Left renal pelvis (tissue), 4 donors: ENCODE data around the gene DCDC2. TPM values are rescaled to one million over a fixed set of nuclear protein-coding genes. Genes with fewer than 3 reads are reported as not detected.
A peak's percentile ranks its signal among the peaks of the same experiment; 100 is the strongest.
"Not testable (repeated sequence)": the region's sequence is repeated elsewhere in the genome, so short reads cannot be mapped to it uniquely, and the experiment has no call there.

ENCODE experiments used
- DNase-seq, 4 donors: peaks; one replicate each; pipeline ENCODE4 v3.0.0-alpha.2; 2013; ENCODE audit warnings: low read depth in 4 of 4, low spot score in 3 of 4
- polyA plus RNA-seq, 4 donors: library from polyadenylated mRNA; unstranded; fragments of 120-200 nt; gene quantifications; one replicate each; pipeline ENCODE4 v1.2.1, GENCODE V29; 2013; ENCODE audit not compliant: insufficient read length in 4 of 4

Gene DCDC2
- polyA plus RNA-seq, 4 donors = 1.6 to 133 (median 114) TPM

DNA sequence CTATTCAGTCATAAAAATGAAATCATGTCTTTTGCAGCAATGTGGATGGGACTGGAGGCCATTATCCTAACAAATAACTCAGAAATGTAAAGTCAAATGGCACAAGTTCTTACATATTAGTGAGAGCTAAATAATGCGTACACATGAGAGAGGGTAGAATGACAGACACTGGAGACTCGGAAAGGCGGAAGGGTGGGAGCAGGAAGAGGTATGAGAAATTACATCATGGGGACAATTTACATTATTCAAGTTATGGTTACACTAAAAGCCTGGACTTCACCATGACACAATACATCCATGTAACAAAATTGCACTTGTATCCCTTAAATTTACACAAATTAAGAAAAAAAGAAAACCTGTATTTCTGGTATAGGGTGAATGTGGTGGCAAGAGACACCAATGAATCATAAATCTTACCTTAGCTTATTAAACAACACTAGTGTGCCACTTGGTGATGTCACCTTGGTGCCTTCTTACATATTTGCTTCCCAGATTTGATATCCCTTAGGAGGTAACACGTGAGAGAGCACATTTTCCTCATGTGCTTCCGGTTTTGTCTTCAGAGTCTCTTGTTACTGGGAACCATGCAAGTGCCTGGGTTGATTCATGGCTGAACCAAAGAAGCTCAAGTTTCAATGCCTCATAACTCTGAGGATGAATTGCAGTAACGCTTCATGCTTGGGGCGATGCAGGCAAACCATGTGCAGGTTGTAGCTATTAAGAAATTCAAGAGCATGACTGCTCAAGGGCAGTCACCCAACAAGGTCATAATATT is 84.6 kb downstream of the DCDC2 start:
- DNase-seq = peak in 2 of 4 donors; percentile 38 to 71

DNA sequence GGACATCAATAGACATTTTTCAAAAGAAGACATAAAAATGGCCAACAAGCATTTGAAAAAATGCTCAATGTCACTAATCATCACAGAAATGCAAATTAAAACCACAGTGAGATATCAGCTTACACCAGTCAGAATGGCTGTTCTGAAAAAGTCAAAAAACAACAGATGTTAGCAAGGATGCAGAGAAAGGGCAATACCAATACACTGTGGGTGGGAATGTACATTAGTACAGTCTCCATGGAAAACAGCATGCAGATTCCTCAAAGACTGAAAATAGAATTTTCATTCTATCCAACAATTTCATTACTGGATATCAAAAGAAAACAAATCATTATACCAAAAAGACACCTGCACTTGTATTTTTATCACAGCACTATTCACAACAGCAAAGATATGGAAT is 85.3 kb downstream of the DCDC2 start:
- no peak for DNase-seq

DNA sequence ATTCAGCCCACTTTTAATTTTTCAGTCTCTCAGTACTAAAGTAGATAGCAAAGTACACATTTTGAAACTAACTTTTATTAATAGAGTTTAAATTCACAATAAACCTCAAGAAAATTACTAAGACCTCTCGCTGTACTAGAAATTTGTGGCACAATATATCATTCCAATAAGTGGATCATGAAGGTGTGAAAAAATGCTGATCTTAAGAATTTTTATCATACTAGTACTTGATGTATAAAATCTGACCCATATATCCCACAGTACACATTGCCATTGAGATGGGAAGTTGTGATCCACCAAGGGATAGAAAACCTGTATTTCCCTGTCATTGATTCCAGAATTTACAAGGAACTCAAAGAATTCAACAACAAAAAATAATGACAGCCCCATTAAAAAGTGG is 85.7 kb downstream of the DCDC2 start:
- no peak for DNase-seq

DNA sequence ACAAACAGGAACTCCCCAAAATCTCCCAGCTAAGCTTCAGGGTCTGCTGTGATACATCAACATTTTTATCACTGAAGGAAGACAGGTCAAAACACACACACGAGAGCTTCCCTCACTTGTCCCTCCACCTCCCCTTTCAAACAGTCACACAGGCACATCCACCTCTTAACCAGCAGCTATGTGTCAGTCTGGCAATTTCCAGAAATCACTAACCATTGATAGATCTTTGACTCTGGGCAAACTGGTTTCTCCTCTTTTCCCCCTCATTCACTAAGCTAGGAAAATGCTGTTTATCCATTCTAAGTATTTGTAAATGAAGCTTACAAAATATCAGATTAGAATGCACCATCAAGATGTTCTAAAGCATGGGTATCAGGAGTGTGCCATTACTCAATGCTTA is 87.8 kb downstream of the DCDC2 start:
- no peak for DNase-seq

DNA sequence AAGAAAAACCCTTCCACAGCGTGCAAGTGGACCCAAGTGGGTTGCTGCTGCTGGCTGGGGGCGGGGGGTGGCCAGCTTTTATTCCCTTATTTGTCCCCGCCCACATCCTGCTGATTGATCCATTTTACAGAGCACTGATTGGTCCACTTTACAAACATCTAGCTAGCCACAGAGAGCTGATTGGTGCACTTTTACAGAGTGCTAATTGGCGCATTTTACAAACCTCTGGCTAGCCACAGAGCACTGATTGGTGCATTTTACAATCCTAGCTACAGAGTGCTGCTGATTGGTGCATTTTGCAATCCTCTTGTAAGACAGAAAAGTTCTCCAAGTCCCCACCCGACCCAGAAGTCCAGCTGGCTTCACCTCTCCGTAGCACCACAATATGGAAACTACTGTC is 99.6 kb downstream of the DCDC2 start:
- DNase-seq = not testable (repeated sequence)

DNA sequence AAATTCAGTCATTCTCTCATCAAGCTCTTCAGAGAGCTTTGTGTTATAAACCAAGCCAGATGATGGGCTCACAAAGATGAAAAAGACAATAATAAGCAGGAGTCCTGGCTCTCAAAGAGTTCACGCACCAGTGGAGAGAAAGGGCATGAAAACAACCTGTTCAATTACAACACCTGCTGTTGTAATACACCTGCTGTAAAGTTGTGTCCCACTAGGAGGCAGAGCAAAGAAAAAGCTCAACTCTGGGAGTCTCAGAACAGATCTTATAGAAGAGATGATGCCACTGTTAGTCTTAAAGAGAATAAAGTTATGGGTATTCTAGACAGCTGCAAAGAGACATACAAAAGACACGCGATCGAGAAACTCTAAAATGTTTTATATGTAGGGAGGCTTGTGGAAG is 100.6 kb downstream of the DCDC2 start:
- DNase-seq = no peak

DNA sequence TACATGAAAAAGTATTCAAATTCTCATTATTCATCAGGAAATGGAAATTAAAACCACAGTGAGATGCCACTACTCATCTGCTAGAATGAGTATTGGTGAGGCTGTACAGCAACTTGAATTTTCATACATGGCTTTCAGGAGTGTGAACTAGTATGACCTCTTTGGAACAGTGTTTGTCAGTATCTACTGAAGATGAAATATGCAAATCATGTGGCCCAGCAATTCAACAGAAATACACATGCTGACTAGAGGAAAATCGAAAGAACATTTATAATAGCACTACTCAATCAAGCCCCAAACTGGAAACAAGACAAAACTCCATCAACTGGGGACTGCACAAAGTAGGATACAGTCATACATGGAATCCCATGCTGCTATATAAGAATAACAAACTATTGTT is 102.2 kb downstream of the DCDC2 start:
- DNase-seq = no peak

DNA sequence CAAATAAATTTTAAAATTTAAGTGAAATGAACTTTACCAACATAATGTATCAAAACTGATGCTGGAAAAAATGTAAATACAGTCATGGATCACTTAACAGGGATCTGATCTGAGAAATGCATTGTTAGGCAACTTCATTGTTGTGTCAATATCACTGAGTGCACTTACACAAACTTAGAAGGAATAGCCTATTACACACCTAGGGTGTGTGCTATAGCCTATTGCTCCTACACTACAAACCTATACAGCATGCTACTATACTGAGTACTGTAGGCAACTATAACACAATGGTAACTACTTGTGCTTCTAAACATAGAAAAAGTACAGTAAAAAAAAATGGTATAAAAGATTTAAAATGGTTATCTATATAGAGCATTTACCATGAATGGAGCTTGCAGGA is 104.5 kb downstream of the DCDC2 start:
- no peak for DNase-seq

DNA sequence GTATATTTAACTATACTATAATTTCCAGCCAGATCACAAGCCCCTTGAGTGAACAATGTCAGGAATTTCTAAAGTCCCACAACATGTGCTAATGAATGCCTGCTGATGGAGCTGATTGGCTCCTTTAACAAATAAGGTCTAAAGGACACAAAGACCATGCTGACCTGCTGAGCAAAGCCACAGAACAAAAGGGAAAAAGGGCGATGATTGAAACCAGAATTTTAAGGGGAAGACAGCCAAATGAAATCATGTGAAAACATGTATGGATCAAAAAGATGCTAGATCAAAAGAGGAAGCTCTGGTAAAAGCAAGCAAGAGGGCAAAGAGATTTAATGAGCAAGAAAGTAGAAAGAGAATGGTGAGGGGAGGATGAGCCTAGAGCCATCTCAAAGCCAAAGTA is 105.6 kb downstream of the DCDC2 start:
- no peak for DNase-seq

DNA sequence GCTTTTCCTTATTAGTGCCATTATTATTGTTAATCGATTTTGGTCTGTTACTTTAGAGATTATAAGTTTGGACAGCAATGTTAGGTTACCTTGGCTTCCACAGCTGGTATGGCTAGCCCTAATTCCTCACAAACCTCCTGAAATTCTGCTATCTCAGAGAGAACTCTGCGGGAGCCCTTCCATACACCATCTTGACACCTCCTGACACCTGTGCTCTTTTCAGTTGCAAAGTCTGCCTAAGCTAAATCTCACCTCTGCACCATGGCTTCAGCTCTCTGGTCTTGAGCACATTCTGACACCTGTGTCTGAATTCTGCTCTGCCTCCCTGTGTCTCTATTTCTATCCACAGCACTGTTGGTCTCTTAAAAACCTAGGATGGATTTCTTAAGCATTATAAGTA is 106.5 kb downstream of the DCDC2 start:
- no peak for DNase-seq

DNA sequence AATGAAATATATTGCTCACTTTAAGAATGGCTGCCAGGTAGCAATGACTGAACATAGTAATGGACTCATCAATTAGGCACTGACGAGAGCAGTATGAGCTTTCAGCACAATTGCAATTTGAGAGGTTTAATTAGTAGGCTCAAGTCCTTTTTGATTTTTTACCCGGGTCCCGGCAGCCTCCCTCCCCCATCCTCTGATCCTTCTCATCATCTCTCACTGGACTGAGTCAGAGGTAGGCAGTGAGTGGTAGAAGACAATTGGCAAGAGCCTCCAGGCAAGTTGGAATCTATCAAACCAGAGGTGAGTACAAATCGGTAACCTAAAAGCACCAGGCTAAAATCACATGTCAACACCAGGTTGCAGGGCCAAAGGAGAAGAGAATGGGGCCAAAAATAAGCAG is 107.9 kb downstream of the DCDC2 start:
- DNase-seq = no peak

DNA sequence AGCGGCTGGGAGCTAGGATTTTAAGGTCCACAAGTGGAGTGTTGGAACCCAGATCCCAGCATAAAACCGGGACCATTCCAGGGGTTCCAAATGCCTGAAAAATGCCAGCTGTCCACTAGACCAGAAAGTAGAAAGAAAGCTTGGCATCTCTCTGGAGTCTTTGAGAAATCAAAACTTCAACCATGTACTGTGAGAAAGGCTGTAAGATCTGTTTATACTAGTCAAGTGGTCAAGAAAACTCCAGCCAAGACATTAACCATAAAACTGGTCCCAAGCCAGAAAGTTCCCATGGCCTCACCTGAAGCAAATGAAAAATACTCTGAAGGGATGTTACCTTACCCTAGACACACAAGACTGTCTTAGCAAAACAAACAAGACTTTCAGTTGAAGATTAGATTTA is 112.6 kb downstream of the DCDC2 start:
- DNase-seq = no peak

DNA sequence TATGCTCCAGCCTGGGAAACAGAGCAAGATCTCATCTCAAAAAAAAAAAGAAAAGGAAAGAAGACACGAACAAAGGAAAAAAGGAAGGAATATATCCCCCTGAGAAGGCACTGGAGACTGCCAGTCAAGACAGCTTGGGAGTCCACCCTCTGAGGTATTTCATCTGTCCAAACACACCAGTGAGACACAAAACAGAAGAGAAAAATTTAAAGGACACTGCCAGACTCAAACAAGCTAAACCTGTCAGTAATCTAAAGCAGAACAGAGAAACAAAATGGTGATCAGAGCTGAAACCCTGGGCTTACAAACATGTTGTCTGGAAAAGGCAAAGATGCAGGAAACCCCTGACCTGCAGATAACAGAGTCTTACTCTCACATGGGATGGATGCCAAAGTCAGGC is 114.9 kb downstream of the DCDC2 start:
- no peak for DNase-seq

DNA sequence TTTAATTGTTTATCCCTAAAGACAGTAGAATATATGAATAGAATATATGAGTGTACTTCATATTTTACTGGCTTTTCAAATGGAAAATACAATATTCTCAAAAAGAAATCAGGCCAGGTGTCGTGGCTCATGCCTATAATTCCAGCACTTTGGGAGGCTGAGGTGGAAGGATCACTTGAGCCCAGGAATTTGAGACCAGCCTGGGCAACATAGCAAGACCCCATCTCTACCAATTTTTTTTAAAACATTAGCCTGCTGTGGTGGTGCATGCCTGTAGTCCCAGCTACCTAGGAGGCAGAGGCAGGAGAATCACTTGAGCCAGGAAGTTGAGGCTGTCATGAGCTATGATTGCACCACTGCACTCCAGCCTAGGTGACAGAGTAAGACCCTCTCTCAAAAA is 116.1 kb downstream of the DCDC2 start:
- not testable (repeated sequence) for DNase-seq

DNA sequence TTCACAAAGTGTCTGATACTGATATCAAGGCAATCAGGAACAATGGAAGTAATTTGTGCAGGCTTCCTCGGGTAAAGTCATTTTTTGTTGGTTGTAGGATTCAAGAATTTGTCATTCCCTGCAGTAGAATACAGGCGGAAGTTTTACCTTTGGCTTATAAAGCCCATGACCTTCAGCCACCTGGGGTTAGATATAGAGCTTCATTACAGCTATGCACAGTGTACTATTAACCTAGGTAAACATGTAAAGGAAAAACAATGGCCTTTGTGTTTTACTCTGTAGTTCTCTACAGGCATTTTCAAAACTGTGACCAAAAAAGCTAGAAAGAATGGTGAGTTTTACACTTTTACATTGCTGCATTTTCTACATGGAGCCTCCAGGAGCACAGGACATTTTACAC is 116.9 kb downstream of the DCDC2 start:
- DNase-seq = no peak

DNA sequence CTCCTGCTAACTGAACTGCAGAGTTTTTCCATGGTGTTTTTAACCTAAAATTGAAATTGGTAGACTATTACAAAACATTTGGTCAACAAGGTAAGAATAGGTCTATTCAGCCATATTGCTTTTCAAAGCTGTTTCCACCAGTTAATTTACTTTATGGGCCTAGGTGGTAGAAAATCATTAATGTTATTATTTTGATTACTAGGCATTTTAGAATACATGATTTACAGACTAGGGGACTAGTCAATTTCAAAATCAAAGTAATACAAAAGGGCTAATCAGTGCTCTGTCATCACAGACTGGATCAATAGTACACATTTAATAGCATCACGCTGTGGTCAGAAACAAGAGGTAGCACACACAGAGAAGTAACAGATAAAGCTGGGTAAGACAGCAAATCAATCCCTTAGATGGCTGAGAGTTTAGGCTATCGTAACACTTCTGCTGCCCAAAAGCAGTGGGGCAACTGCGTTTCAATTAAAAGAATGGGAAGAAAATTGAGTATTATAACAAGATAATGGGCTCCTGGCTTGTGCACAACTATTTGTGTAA is 117.4 kb downstream of the DCDC2 start:
- DNase-seq = no peak

DNA sequence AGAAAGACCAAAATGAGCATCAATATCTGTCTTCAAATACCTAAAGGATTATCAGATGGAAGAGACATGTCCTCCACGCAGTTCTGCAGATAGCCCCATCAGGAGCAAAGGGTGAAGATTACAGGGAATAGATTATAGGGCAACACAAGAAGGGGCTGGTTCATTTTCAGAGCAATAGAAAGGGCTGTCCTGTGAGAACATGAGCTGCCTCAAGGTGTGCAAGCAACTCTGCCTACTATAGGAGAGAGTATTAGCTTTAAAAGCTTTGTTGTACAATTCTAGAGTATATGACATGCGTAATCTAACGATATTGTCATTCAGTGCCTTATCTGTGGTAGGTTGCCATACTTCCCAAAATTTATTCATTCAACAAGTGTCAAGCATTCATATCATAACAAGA is 119.2 kb downstream of the DCDC2 start:
- no peak for DNase-seq

DNA sequence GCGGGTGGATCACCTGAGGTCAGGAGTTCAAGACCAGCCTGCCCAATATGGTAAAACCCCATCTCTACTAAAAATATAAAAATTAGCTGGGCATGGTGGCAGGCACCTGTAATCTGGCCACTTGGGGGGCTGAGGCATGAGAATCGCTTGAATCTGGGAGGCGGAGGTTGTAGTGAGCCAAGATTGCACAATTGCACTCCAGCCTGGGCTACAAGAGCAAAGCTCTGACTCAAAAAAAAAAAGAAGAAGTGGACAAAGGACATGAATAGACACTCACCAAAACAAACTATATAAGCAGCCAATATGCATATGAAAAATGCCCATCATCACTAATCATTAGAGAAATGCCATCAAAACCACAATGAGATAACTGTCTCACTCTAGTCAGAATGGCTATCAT is 121.1 kb downstream of the DCDC2 start:
- not testable (repeated sequence) for DNase-seq

DNA sequence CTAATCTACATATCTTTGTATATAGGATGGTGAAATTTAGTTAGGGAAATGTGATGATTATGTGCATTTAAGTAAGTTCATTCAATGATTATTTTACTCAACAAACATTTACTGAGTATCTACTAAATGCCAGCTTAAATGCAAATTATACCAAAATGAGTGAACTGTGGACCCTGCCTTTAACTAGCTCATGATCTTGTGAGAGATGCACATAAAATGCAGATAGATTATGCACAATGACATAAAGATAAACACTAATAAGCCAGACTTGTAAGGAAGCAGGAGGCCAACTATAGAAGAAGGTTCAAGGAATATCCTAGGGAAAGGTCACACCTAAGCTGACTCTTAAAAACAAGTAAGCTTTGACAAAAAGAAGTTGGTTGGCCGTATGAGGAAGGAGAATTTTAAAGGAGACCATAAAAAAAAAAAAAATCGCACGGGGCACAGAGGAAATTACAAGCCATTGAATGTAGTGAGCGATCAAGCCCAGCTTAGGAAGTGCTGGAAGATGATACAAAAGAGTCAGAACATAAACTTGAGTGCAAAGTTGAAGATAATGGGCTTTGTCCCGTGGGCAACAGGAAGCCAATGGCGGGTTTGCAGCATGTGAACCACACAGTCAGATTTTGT is 123.9 kb downstream of the DCDC2 start:
- DNase-seq = no peak

DNA sequence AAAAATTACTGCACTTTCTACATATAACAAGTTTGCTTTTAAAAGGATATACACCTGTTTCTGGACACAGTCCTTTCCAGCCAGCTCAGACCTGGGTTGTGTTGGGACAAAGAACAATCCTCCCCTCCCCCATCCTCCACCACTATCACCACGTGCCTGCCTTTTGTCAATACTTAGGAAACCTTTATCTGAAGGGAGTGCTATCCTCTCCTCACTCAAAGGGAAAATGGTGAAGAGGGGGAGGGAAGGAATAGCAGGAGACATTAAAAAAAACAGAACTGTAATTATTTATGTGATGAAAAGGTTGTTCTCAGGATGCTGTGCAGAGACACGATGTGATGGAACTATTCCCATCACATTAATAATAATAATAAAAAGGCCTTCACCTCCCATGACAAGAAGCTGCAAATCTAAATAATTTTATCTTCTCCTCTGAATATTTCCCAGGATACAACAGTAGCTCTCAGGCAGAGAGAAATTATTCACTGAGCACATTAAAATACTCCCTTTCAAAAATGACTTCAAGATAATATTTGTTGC is 126.4 kb downstream of the DCDC2 start:
- DNase-seq = no peak

DNA sequence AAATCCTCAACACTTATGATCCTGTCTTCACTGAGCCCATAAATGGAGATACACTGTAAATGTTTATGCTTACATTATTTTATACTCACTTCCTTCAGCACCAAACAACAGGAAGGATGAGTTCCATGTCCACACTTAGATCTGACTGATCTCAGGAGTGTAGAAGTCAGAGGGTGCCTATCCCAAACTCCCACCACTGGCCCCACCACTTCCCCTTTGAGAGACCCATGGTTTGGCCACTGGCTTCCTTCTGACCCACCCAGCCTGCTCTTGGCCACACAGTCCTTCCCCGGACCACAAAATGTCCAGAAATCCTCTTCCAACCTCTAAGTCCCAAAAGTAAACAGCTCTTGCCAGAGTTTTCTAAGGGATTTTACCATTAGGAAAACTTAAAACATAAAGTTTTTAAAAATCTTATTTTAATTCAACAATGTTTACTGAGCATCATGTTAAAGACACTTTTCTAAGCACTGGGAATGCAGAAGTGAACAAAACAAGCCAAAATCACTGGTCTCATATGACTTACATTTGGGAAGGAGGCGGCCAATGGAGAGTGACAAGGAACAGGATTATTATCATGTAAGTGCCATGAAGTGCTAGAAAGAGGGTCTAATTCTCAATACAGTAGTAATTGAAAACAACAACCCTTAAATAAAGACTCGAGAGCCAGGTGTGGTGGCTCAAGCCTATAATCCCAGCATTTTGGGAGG is 128.0 kb downstream of the DCDC2 start:
- DNase-seq = no peak
